OCI-LY3 (cell line): ENCODE measurements around the gene TEAD1.

Experiments
- EZH2phosphoT487 ChIP-seq: fragments of 200-600 bp; shearing (Covaris generic); IDR thresholded peaks from 2 replicates; pipeline ENCODE4 v1.6.1; 2018; ENCODE audit warnings: antibody characterized with exemption, mixed run types, low read depth
- TF ChIP-seq, protein P1 (sequence below): fragments of 200-600, 300-600 bp; sonication (generic); IDR thresholded peaks from 2 replicates; pipeline ENCODE4 v1.5.1; 2014; ENCODE audit warnings: antibody characterized with exemption, low read length, low read depth

DNA sequence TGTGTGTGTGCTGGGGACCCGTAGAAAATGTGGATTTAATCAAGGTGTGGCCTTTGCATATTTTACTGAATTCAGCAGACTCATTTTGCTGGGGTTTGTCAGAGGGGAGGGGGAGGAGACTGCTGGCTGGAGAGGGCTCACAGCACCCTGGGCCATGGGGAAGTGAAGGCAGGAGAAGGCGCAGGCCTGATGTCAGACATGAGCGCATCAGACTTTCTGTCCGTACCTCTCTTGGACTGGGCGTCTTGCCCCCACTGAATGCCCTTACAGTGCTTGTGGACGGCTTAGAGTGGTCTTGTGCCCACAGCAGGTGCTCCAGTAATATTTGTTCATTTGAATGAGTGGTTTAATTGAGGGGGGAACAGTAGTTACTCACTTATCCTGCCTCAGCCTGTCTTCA, 75.2 kb downstream of the TEAD1 start:
- TF ChIP-seq, protein P1, sequence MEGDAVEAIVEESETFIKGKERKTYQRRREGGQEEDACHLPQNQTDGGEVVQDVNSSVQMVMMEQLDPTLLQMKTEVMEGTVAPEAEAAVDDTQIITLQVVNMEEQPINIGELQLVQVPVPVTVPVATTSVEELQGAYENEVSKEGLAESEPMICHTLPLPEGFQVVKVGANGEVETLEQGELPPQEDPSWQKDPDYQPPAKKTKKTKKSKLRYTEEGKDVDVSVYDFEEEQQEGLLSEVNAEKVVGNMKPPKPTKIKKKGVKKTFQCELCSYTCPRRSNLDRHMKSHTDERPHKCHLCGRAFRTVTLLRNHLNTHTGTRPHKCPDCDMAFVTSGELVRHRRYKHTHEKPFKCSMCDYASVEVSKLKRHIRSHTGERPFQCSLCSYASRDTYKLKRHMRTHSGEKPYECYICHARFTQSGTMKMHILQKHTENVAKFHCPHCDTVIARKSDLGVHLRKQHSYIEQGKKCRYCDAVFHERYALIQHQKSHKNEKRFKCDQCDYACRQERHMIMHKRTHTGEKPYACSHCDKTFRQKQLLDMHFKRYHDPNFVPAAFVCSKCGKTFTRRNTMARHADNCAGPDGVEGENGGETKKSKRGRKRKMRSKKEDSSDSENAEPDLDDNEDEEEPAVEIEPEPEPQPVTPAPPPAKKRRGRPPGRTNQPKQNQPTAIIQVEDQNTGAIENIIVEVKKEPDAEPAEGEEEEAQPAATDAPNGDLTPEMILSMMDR = no peak
- TF ChIP-seq EZH2phosphoT487 = no peak
